Transverse colon (tissue), 4 donors: ENCODE measurements around the gene RLN3. TPM values are rescaled to one million over a fixed set of nuclear protein-coding genes. Genes with fewer than 3 reads are reported as not detected.

ENCODE experiments used
- DNase-seq: peaks from one replicate; pipeline ENCODE4 v3.0.0-alpha.2; 2019
- H3K27ac ChIP-seq, 4 donors: fragments of 200-600 bp; sonication (generic); 2 replicates each; pipeline ENCODE4 v1.5.1; 2016 to 2018; ENCODE audit warnings: inconsistent platforms in 4 of 4
- H3K27me3 ChIP-seq: fragments of 200-600 bp; sonication (generic); 2 replicates; pipeline ENCODE4 v1.5.1; 2017; ENCODE audit warnings: inconsistent platforms
- H3K36me3 ChIP-seq, 4 donors: fragments of 200-600 bp; sonication (generic); 2 replicates each; pipeline ENCODE4 v1.5.1; 2017 to 2019; ENCODE audit warnings: inconsistent platforms in 4 of 4
- H3K4me1 ChIP-seq, 4 donors: fragments of 200-600 bp; sonication (generic); 2 replicates each; pipeline ENCODE4 v1.5.1; 2017 to 2020; ENCODE audit warnings: inconsistent platforms in 4 of 4
- H3K4me3 ChIP-seq, 4 donors: fragments of 200-600 bp; sonication (generic); 1 replicate in 1 of 4; 2 replicates in 3 of 4; pipeline versions ENCODE4 v1.5.1 to v1.6.1; 2017 to 2019; ENCODE audit warnings: inconsistent platforms in 4 of 4
- H3K9me3 ChIP-seq, 2 donors: fragments of 200-600 bp; sonication (generic); 2 replicates each; pipeline ENCODE4 v1.5.1; 2017 to 2019; ENCODE audit warnings: inconsistent platforms in 2 of 2
- EP300 ChIP-seq: sonication (generic); formaldehyde crosslinking; IDR thresholded peaks from one replicate; pipeline ENCODE4 v1.6.1; 2017; ENCODE audit warnings: antibody characterized with exemption, low read depth
- POLR2A ChIP-seq: fragments of 450-650 bp; IDR thresholded peaks from one replicate; pipeline ENCODE4 v1.6.1; 2016; ENCODE audit warnings: antibody characterized with exemption, mild to moderate bottlenecking, moderate library complexity
- POLR2AphosphoS5 ChIP-seq, 3 donors: sonication (generic); formaldehyde crosslinking; IDR thresholded peaks; one replicate each; pipeline ENCODE4 v1.6.1; 2016; ENCODE audit warnings: antibody characterized with exemption in 3 of 3
- WGBS, 2 donors: methylation state at CpG; one replicate each; pipeline ENCODE4 v1.1.5; 2018; ENCODE audit warnings: low coverage in 1 of 2; 5-methylcytosine and 5-hydroxymethylcytosine counted together
- in situ Hi-C, 4 donors: fragments of 200-750 bp; cut with MboI; loops; one replicate each; pipeline versions ENCODE4 v1.15.0 to v1.15.1; 2017; ENCODE audit warnings: low sequenced_read_pairs in 3 of 4, low pct_ligation_motif_present in 1 of 4, low pct_unique_long_range_greater_than_20kb in 1 of 4
- intact Hi-C: fragments of 100-400 bp; cut with DNase I; formaldehyde crosslinking; loops from one replicate; pipeline ENCODE4 v1.15.1; 2023; ENCODE audit warnings: low total_unique reads
- total RNA-seq, 4 donors: library from RNA; depleted of rRNA; stranded (reverse); fragments of >200 nt; gene quantifications; one replicate each; pipeline ENCODE4 v1.1.0, GENCODE V29; 2016
- TF ChIP-seq, protein P1 (sequence below), 5 experiments: fragments of 200-600 bp in 3 of 5; fragments of 450-650 bp in 2 of 5; sonication (generic) in 3 of 5; IDR thresholded peaks; 1 replicate in 2 of 5; 2 replicates in 3 of 5; pipeline ENCODE4 v1.5.1; 2016 to 2017; ENCODE audit warnings: antibody characterized with exemption in 5 of 5, inconsistent platforms in 3 of 5, mild to moderate bottlenecking in 2 of 5, moderate library complexity in 1 of 5

RLN3 gene
- total RNA-seq, 4 donors from 2014 or later = not detected

- WGBS, 2 donors = 86 to 91% methylated on average over 3 to 6 of the region's 6 CpGs
- TF ChIP-seq POLR2AphosphoS5 (IDR thresholded peaks at IDR 0.05) (no peak), EP300 (no peak), POLR2A (no peak)
- TF ChIP-seq, protein P1, sequence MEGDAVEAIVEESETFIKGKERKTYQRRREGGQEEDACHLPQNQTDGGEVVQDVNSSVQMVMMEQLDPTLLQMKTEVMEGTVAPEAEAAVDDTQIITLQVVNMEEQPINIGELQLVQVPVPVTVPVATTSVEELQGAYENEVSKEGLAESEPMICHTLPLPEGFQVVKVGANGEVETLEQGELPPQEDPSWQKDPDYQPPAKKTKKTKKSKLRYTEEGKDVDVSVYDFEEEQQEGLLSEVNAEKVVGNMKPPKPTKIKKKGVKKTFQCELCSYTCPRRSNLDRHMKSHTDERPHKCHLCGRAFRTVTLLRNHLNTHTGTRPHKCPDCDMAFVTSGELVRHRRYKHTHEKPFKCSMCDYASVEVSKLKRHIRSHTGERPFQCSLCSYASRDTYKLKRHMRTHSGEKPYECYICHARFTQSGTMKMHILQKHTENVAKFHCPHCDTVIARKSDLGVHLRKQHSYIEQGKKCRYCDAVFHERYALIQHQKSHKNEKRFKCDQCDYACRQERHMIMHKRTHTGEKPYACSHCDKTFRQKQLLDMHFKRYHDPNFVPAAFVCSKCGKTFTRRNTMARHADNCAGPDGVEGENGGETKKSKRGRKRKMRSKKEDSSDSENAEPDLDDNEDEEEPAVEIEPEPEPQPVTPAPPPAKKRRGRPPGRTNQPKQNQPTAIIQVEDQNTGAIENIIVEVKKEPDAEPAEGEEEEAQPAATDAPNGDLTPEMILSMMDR (IDR thresholded peaks at IDR 0.05) = no peak
Measured at GRCh38 chr19:14052470-14052869, 24.5 kb downstream of the RLN3 start.

DNA sequence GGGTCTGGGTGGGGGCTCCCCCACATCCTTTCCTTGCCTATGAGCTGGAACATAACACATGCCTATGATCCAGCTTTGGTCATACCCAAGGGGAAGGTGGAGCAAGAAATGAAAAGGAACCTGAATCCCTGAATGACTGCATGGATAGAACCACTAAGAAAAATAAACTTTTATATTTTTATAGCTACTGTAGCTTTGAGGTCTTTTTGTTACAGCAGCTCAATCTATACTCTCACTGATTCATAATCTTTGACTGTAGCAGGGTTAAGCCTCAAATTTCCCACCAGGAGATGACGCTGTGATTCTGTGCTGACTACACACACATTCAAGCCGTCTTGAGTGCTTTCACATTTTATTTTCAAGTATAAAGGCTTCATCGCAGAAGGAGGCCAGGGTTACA, 25.1 kb downstream of the RLN3 start:
- peaks cover 0 to 10% (median 7%) of the 10 kb centered on the region in 4 donors for H3K4me1 ChIP-seq
- DNase-seq = no peak
- H3K27me3 ChIP-seq = peaks cover 11% of the 10 kb centered on the region
- 97 to 100% methylated on average over 1 to 3 of the region's 3 CpGs for WGBS, 2 donors
- in situ Hi-C loops = loop anchor here (10.0 to 25.0 kb wide), 4 partner anchors 158 to 466 kb away; partner anchors contain the start of gene NANOS3 (in 1 of the 4)
- H3K4me3 ChIP-seq = no peak overlapping the region
- H3K27ac ChIP-seq = no peak overlapping the region
- H3K9me3 ChIP-seq = no peaks in the 10 kb centered on the region
- intact Hi-C loops = no loop called here
- TF ChIP-seq, protein P1 (IDR thresholded peaks at IDR 0.05) = no peak
- H3K36me3 ChIP-seq = no peaks in the 10 kb centered on the region

More at GRCh38 chr19:14052470-14052869, 24.5 kb downstream of the RLN3 start:
- Histone ChIP-seq H3K9me3 (no peaks in the 10 kb centered on the region), H3K27ac (no peak overlapping the region), H3K4me3 (no peak overlapping the region), H3K36me3 (no peaks in the 10 kb centered on the region), H3K27me3 (peaks cover 5% of the 10 kb centered on the region), H3K4me1 (peaks cover 0 to 5% (median 2%) of the 10 kb centered on the region in 4 donors)
- no peak for DNase-seq
- intact Hi-C loops (no loop called here), in situ Hi-C loops (loop anchor here (10.0 to 25.0 kb wide), 4 partner anchors 158 to 465 kb away; partner anchors contain the start of gene NANOS3 (in 1 of the 4))

DNA sequence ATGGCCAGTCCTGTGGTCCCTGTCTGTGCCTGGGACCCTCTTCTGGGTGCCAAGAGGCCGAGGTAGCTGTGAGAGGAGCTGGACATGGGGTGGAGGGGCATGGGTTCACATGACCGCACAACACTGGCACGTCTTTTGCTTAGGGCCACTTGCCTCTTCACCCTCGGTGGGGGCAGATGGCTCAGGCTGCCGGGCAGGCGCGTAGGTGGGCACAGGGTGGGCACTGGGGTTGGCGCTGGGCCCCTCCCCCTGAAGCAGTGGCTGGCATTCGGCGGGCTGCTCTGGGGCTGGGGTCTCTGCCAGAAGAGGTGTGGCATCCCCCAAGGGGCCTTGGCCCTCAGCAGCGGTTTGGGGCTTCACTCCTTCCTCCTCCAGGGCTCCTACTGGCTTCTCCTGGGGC, 25.6 kb downstream of the RLN3 start:
- no peak overlapping the region for H3K4me3 ChIP-seq
- DNase-seq = no peak
- H3K36me3 ChIP-seq = no peaks in the 10 kb centered on the region
- no peak overlapping the region for H3K27ac ChIP-seq
- peaks cover 16% of the 10 kb centered on the region for H3K27me3 ChIP-seq
- WGBS, 2 donors = 95% methylated on average over 11 of the region's 11 CpGs; no CpG with 5 or more reads in 1 of the 2 donors
- H3K4me1 ChIP-seq = peaks cover 0 to 10% (median 9%) of the 10 kb centered on the region in 4 donors
- intact Hi-C loops = no loop called here
- in situ Hi-C loops = loop anchor here (10.0 to 25.0 kb wide), 4 partner anchors 159 to 466 kb away; partner anchors contain the start of gene NANOS3 (in 1 of the 4)
- TF ChIP-seq EP300 (no peak), POLR2A (no peak), POLR2AphosphoS5 (IDR thresholded peaks at IDR 0.05) (no peak)
- TF ChIP-seq, protein P1 (IDR thresholded peaks at IDR 0.05) = no peak
- no peaks in the 10 kb centered on the region for H3K9me3 ChIP-seq

GRCh38 chr19:14054099-14054498, 26.2 kb downstream of the RLN3 start:
- H3K36me3 ChIP-seq = no peaks in the 10 kb centered on the region
- no peak for TF ChIP-seq POLR2A
- no peak for TF ChIP-seq POLR2AphosphoS5 (IDR thresholded peaks at IDR 0.05)
- TF ChIP-seq, protein P1 (IDR thresholded peaks at IDR 0.05) = no peak
- no peak for TF ChIP-seq EP300
- no peak overlapping the region for H3K27ac ChIP-seq
- peaks cover 22% of the 10 kb centered on the region for H3K27me3 ChIP-seq
- WGBS, 2 donors = 75 to 83% methylated on average over 1 to 6 of the region's 6 CpGs
- in situ Hi-C loops = loop anchor here (10.0 to 25.0 kb wide), 4 partner anchors 159 to 467 kb away; partner anchors contain the start of gene NANOS3 (in 1 of the 4)
- no peaks in the 10 kb centered on the region for H3K9me3 ChIP-seq
- DNase-seq = no peak
- H3K4me3 ChIP-seq = no peak overlapping the region
- H3K4me1 ChIP-seq = peaks cover 0 to 14% (median 12%) of the 10 kb centered on the region in 4 donors
- intact Hi-C loops = no loop called here
